ENCODE measurements around the gene MICU2.

Gene MICU2

GRCh38 chr13:21550918-21551317, 53.1 kb downstream of the MICU2 start:
- H3K9ac ChIP-seq (ENCODE audit: low read depth in 1 of 2, low read length in 2 of 2) = no peak overlapping the region
- no peaks in the 10 kb centered on the region for H3K27me3 ChIP-seq (ENCODE audit: control insufficient read depth in 2 of 2, insufficient read depth in 2 of 2, low read length in 2 of 2)
- H3K36me3 ChIP-seq (ENCODE audit: control insufficient read depth in 2 of 2, insufficient read depth in 2 of 2, low read length in 2 of 2) = no peaks in the 10 kb centered on the region
- H3K27ac ChIP-seq (ENCODE audit: low read depth in 2 of 2, low read length in 2 of 2) = no peak overlapping the region
- H3K4me1 ChIP-seq (ENCODE audit: control insufficient read depth in 2 of 2, insufficient read depth in 2 of 2, low read length in 2 of 2) = no peaks in the 10 kb centered on the region
- no peaks in the 10 kb centered on the region for H3K9me3 ChIP-seq (ENCODE audit: control insufficient read depth in 2 of 2, low read length in 2 of 2)
- no peak overlapping the region for H3K4me3 ChIP-seq (ENCODE audit: low read length in 2 of 2)

- Histone ChIP-seq H3K4me3 (ENCODE audit: low read length in 2 of 2) (no peak overlapping the region), H3K27me3 (ENCODE audit: control insufficient read depth in 2 of 2, insufficient read depth in 2 of 2, low read length in 2 of 2) (no peaks in the 10 kb centered on the region), H3K9me3 (ENCODE audit: control insufficient read depth in 2 of 2, low read length in 2 of 2) (no peaks in the 10 kb centered on the region), H3K27ac (ENCODE audit: low read depth in 2 of 2, low read length in 2 of 2) (no peak overlapping the region), H3K4me1 (ENCODE audit: control insufficient read depth in 2 of 2, insufficient read depth in 2 of 2, low read length in 2 of 2) (no peaks in the 10 kb centered on the region), H3K36me3 (ENCODE audit: control insufficient read depth in 2 of 2, insufficient read depth in 2 of 2, low read length in 2 of 2) (peaks cover 0 to 2% of the 10 kb centered on the region in 2 donors), H3K9ac (ENCODE audit: low read depth in 1 of 2, low read length in 2 of 2) (no peak overlapping the region)
These were observed 54.3 kb downstream of the MICU2 start for GRCh38 chr13:21549633-21550032.

DNA sequence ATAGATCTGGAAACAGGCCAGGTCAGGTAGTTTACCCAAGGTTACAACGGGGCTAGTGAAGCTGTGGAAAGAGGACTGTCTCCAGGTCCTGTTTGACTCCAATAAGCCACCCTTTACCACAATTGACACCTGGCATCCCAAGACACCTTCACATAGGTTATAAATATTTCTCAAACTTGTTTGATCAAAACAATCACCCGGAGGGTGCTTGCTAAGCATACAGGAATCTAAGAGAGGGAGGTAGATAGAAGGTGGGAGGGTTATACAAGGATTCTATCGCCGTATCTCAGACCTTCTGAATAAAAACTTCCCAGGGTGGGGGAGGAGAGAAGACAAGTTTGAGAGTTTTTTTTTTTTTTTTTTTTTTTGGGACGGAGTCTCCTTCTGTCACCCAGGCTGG, 55.4 kb downstream of the MICU2 start:
- Histone ChIP-seq H3K9ac (ENCODE audit: low read depth in 1 of 2, low read length in 2 of 2) (no peak overlapping the region), H3K36me3 (ENCODE audit: control insufficient read depth in 2 of 2, insufficient read depth in 2 of 2, low read length in 2 of 2) (peaks cover 0 to 2% of the 10 kb centered on the region in 2 donors), H3K4me1 (ENCODE audit: control insufficient read depth in 2 of 2, insufficient read depth in 2 of 2, low read length in 2 of 2) (no peaks in the 10 kb centered on the region), H3K27me3 (ENCODE audit: control insufficient read depth in 2 of 2, insufficient read depth in 2 of 2, low read length in 2 of 2) (no peaks in the 10 kb centered on the region), H3K9me3 (ENCODE audit: control insufficient read depth in 2 of 2, low read length in 2 of 2) (no peaks in the 10 kb centered on the region), H3K4me3 (ENCODE audit: low read length in 2 of 2) (no peak overlapping the region), H3K27ac (ENCODE audit: low read depth in 2 of 2, low read length in 2 of 2) (no peak overlapping the region)

DNA sequence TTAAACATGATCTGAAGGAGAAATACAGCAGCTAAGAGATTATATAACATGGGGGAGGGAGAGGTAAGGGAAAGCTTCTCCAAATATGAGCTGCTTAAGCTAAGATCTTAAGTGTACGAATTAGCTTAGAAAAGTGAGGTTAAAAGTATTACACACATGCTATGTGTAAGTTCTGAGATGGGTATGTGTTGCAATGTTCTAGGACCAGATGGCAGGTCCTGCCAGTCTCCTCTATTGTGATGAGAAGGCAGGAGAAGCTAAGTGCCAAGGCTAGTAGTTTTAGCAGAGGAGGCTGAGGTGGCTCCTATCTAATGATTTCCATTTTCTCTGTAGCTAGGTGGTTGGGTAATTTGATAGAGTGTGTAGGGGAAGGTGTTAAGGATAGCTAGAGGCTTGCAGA, 57.6 kb downstream of the MICU2 start:
- no peak overlapping the region for H3K27ac ChIP-seq (ENCODE audit: low read depth in 2 of 2, low read length in 2 of 2)
- no peaks in the 10 kb centered on the region for H3K27me3 ChIP-seq (ENCODE audit: control insufficient read depth in 2 of 2, insufficient read depth in 2 of 2, low read length in 2 of 2)
- H3K4me3 ChIP-seq (ENCODE audit: low read length in 2 of 2) = no peak overlapping the region
- H3K36me3 ChIP-seq (ENCODE audit: control insufficient read depth in 2 of 2, insufficient read depth in 2 of 2, low read length in 2 of 2) = peaks cover 0 to 2% of the 10 kb centered on the region in 2 donors
- no peak overlapping the region for H3K9ac ChIP-seq (ENCODE audit: low read depth in 1 of 2, low read length in 2 of 2)
- no peaks in the 10 kb centered on the region for H3K9me3 ChIP-seq (ENCODE audit: control insufficient read depth in 2 of 2, low read length in 2 of 2)
- H3K4me1 ChIP-seq (ENCODE audit: control insufficient read depth in 2 of 2, insufficient read depth in 2 of 2, low read length in 2 of 2) = no peaks in the 10 kb centered on the region

DNA sequence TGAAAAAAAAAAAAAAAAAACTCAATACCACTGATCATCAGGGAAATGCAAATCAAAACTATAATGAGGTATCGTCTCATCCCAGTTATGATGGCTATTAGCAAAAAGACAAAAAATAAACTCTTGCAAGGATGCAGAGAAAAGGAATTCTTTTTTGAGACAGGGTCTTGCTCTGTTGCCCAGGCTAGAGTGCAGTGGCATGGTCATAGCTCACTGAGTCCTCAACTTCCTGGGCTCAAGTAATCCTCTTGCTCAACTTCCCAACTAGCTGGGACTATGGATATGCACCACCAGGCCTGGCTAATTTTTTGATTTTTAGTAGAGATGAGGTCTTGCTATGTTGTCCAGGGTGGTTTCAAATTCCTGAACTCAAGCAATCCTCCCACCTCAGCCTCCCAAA, 59.5 kb downstream of the MICU2 start:
- H3K4me3 ChIP-seq (ENCODE audit: low read length in 2 of 2) = no peak overlapping the region
- H3K36me3 ChIP-seq (ENCODE audit: control insufficient read depth in 2 of 2, insufficient read depth in 2 of 2, low read length in 2 of 2) = peaks cover 0 to 2% of the 10 kb centered on the region in 2 donors
- no peaks in the 10 kb centered on the region for H3K27me3 ChIP-seq (ENCODE audit: control insufficient read depth in 2 of 2, insufficient read depth in 2 of 2, low read length in 2 of 2)
- H3K9ac ChIP-seq (ENCODE audit: low read depth in 1 of 2, low read length in 2 of 2) = no peak overlapping the region
- H3K9me3 ChIP-seq (ENCODE audit: control insufficient read depth in 2 of 2, low read length in 2 of 2) = no peaks in the 10 kb centered on the region
- H3K4me1 ChIP-seq (ENCODE audit: control insufficient read depth in 2 of 2, insufficient read depth in 2 of 2, low read length in 2 of 2) = no peaks in the 10 kb centered on the region
- no peak overlapping the region for H3K27ac ChIP-seq (ENCODE audit: low read depth in 2 of 2, low read length in 2 of 2)

DNA sequence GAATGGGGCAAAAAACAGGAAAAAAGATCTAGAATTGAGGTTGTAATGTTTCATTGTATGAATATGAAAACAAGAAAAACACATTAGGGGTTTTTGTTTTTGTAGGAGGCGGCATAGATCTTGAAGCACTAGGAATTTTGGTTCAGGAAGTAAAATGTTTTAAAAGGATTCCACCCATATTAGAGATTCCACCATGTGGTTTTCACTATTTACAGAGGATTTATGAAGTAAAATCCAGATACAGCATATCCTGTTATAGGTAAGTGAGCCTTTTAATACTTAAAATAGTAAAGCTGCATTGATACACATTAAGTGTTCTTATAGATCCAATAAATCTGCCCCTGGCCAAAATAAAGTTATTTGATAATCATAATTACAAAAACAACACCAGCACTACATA, 61.4 kb downstream of the MICU2 start:
- H3K27me3 ChIP-seq (ENCODE audit: control insufficient read depth in 2 of 2, insufficient read depth in 2 of 2, low read length in 2 of 2) = no peaks in the 10 kb centered on the region
- no peaks in the 10 kb centered on the region for H3K4me1 ChIP-seq (ENCODE audit: control insufficient read depth in 2 of 2, insufficient read depth in 2 of 2, low read length in 2 of 2)
- H3K36me3 ChIP-seq (ENCODE audit: control insufficient read depth in 2 of 2, insufficient read depth in 2 of 2, low read length in 2 of 2) = peaks cover 4 to 5% of the 10 kb centered on the region in 2 donors
- no peak overlapping the region for H3K9ac ChIP-seq (ENCODE audit: low read depth in 1 of 2, low read length in 2 of 2)
- no peaks in the 10 kb centered on the region for H3K9me3 ChIP-seq (ENCODE audit: control insufficient read depth in 2 of 2, low read length in 2 of 2)
- no peak overlapping the region for H3K27ac ChIP-seq (ENCODE audit: low read depth in 2 of 2, low read length in 2 of 2)
- H3K4me3 ChIP-seq (ENCODE audit: low read length in 2 of 2) = no peak overlapping the region

GRCh38 chr13:21541980-21542379, 62.0 kb downstream of the MICU2 start:
- Histone ChIP-seq H3K9ac (ENCODE audit: low read depth in 1 of 2, low read length in 2 of 2) (no peak overlapping the region), H3K27me3 (ENCODE audit: control insufficient read depth in 2 of 2, insufficient read depth in 2 of 2, low read length in 2 of 2) (no peaks in the 10 kb centered on the region), H3K4me1 (ENCODE audit: control insufficient read depth in 2 of 2, insufficient read depth in 2 of 2, low read length in 2 of 2) (no peaks in the 10 kb centered on the region), H3K36me3 (ENCODE audit: control insufficient read depth in 2 of 2, insufficient read depth in 2 of 2, low read length in 2 of 2) (peaks cover 4 to 5% of the 10 kb centered on the region in 2 donors), H3K27ac (ENCODE audit: low read depth in 2 of 2, low read length in 2 of 2) (no peak overlapping the region), H3K4me3 (ENCODE audit: low read length in 2 of 2) (no peak overlapping the region), H3K9me3 (ENCODE audit: control insufficient read depth in 2 of 2, low read length in 2 of 2) (no peaks in the 10 kb centered on the region)

DNA sequence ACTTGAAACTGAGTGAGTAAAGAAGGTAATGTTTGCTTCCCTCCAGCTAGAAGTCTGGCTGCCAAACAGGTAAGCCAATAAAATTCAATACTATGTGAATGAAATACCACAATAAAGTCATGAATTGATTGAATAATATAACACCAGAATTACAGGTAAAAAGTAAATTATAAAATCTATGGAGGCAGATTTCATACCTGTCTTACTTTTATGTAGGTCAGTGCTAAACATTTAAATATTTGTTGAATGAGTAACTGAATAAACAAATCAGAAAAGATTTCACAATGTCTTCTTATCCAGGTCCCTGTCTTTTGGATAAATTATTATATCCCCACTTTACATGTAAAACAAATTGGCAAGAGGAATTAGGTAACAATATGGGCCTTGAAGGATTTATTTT, 62.7 kb downstream of the MICU2 start:
- Histone ChIP-seq H3K27ac (ENCODE audit: low read depth in 2 of 2, low read length in 2 of 2) (no peak overlapping the region), H3K9ac (ENCODE audit: low read depth in 1 of 2, low read length in 2 of 2) (no peak overlapping the region)

DNA sequence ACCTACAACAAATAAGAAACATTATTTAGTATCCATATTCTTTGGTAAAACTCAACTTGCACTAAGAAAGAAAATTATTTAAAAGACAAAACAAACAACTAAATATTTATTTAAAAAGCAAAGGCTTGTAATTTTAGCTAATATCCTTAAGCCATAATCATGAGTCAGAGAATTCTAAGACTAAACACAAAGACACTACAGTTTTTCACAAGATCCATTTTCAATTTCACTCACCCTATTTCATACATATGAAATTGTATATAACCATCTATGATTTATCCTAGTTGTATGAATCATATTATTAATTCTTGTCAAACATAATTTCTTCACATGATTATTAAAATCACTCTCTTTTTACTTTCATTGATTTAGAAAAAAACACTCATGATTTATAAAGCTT, 64.3 kb downstream of the MICU2 start:
- Histone ChIP-seq H3K9ac (ENCODE audit: low read depth in 1 of 2, low read length in 2 of 2) (no peak overlapping the region), H3K4me1 (ENCODE audit: control insufficient read depth in 2 of 2, insufficient read depth in 2 of 2, low read length in 2 of 2) (no peaks in the 10 kb centered on the region), H3K27me3 (ENCODE audit: control insufficient read depth in 2 of 2, insufficient read depth in 2 of 2, low read length in 2 of 2) (no peaks in the 10 kb centered on the region), H3K9me3 (ENCODE audit: control insufficient read depth in 2 of 2, low read length in 2 of 2) (no peaks in the 10 kb centered on the region), H3K4me3 (ENCODE audit: low read length in 2 of 2) (no peak overlapping the region), H3K36me3 (ENCODE audit: control insufficient read depth in 2 of 2, insufficient read depth in 2 of 2, low read length in 2 of 2) (peaks cover 4% of the 10 kb centered on the region in 2 donors), H3K27ac (ENCODE audit: low read depth in 2 of 2, low read length in 2 of 2) (no peak overlapping the region)

More for the DNA sequence above, 62.7 kb downstream of the MICU2 start:
- H3K36me3 ChIP-seq (ENCODE audit: control insufficient read depth in 2 of 2, insufficient read depth in 2 of 2, low read length in 2 of 2) = peaks cover 4 to 5% of the 10 kb centered on the region in 2 donors
- no peaks in the 10 kb centered on the region for H3K9me3 ChIP-seq (ENCODE audit: control insufficient read depth in 2 of 2, low read length in 2 of 2)
- H3K27me3 ChIP-seq (ENCODE audit: control insufficient read depth in 2 of 2, insufficient read depth in 2 of 2, low read length in 2 of 2) = no peaks in the 10 kb centered on the region
- no peaks in the 10 kb centered on the region for H3K4me1 ChIP-seq (ENCODE audit: control insufficient read depth in 2 of 2, insufficient read depth in 2 of 2, low read length in 2 of 2)
- H3K4me3 ChIP-seq (ENCODE audit: low read length in 2 of 2) = no peak overlapping the region

GRCh38 chr13:21538753-21539152, 65.2 kb downstream of the MICU2 start:
- peaks cover 3 to 4% of the 10 kb centered on the region in 2 donors for H3K36me3 ChIP-seq (ENCODE audit: control insufficient read depth in 2 of 2, insufficient read depth in 2 of 2, low read length in 2 of 2)
- no peak overlapping the region for H3K4me3 ChIP-seq (ENCODE audit: low read length in 2 of 2)
- H3K27ac ChIP-seq (ENCODE audit: low read depth in 2 of 2, low read length in 2 of 2) = no peak overlapping the region
- H3K4me1 ChIP-seq (ENCODE audit: control insufficient read depth in 2 of 2, insufficient read depth in 2 of 2, low read length in 2 of 2) = no peaks in the 10 kb centered on the region
- no peaks in the 10 kb centered on the region for H3K9me3 ChIP-seq (ENCODE audit: control insufficient read depth in 2 of 2, low read length in 2 of 2)
- no peaks in the 10 kb centered on the region for H3K27me3 ChIP-seq (ENCODE audit: control insufficient read depth in 2 of 2, insufficient read depth in 2 of 2, low read length in 2 of 2)
- H3K9ac ChIP-seq (ENCODE audit: low read depth in 1 of 2, low read length in 2 of 2) = no peak overlapping the region

DNA sequence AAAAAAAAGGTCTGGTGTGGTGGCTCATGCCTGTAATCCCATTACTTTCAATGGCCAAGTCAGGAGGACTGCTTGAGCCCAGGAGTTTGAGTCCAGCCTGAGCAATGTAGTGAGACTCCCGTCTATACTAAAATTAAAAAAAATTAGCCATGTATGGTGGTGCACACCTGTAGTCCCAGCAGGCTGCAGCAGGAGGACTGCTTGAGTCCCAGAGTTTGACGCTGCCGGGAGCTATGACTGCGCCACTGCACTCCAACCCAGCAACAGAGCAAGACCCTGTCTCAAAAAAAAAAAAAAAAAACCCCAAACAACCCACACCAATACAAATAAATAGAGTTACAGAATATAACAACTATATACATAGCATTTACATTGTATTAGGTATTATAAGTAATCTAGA, 65.7 kb downstream of the MICU2 start:
- H3K9me3 ChIP-seq (ENCODE audit: control insufficient read depth in 2 of 2, low read length in 2 of 2) = no peaks in the 10 kb centered on the region
- no peaks in the 10 kb centered on the region for H3K4me1 ChIP-seq (ENCODE audit: control insufficient read depth in 2 of 2, insufficient read depth in 2 of 2, low read length in 2 of 2)
- no peaks in the 10 kb centered on the region for H3K27me3 ChIP-seq (ENCODE audit: control insufficient read depth in 2 of 2, insufficient read depth in 2 of 2, low read length in 2 of 2)
- H3K27ac ChIP-seq (ENCODE audit: low read depth in 2 of 2, low read length in 2 of 2) = no peak overlapping the region
- no peak overlapping the region for H3K9ac ChIP-seq (ENCODE audit: low read depth in 1 of 2, low read length in 2 of 2)
- peaks cover 3 to 4% of the 10 kb centered on the region in 2 donors for H3K36me3 ChIP-seq (ENCODE audit: control insufficient read depth in 2 of 2, insufficient read depth in 2 of 2, low read length in 2 of 2)
- H3K4me3 ChIP-seq (ENCODE audit: low read length in 2 of 2) = no peak overlapping the region

All from mucosa of rectum (tissue), 2 donors.